ENCODE data around the gene MRPL12.

DNA sequence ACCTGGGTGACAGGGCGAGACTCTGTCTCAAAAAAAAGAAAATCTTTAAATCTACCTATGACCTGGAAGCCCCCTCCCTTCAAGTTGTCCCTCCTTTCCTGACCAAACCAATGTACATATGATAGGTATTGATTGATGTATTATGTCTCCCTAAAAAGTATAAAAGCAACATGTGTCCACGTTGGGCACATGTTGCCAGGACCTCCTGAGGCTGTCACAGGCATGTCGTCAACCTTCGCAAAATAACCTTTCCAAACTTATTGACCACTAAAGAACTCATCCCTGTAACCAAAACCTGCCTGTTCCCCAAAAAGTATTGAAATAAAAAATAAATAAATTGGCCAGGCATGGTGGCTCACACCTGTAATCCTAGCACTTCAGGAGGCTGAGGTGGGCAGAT, 41.2 kb upstream of the MRPL12 start:
- TF ChIP-seq, protein P1, sequence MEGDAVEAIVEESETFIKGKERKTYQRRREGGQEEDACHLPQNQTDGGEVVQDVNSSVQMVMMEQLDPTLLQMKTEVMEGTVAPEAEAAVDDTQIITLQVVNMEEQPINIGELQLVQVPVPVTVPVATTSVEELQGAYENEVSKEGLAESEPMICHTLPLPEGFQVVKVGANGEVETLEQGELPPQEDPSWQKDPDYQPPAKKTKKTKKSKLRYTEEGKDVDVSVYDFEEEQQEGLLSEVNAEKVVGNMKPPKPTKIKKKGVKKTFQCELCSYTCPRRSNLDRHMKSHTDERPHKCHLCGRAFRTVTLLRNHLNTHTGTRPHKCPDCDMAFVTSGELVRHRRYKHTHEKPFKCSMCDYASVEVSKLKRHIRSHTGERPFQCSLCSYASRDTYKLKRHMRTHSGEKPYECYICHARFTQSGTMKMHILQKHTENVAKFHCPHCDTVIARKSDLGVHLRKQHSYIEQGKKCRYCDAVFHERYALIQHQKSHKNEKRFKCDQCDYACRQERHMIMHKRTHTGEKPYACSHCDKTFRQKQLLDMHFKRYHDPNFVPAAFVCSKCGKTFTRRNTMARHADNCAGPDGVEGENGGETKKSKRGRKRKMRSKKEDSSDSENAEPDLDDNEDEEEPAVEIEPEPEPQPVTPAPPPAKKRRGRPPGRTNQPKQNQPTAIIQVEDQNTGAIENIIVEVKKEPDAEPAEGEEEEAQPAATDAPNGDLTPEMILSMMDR (IDR thresholded peaks at IDR 0.05): no peak
- no peak for TF ChIP-seq POLR2A (IDR thresholded peaks at IDR 0.05)
